Measurements from ENCODE around the gene TBC1D2B. TPM values are rescaled to one million over a fixed set of nuclear protein-coding genes. Genes with fewer than 3 reads are reported as not detected.

The TBC1D2B gene
- polyA plus RNA-seq, 4 donors = 7.6 to 44.4 (median 11.9) TPM

DNA sequence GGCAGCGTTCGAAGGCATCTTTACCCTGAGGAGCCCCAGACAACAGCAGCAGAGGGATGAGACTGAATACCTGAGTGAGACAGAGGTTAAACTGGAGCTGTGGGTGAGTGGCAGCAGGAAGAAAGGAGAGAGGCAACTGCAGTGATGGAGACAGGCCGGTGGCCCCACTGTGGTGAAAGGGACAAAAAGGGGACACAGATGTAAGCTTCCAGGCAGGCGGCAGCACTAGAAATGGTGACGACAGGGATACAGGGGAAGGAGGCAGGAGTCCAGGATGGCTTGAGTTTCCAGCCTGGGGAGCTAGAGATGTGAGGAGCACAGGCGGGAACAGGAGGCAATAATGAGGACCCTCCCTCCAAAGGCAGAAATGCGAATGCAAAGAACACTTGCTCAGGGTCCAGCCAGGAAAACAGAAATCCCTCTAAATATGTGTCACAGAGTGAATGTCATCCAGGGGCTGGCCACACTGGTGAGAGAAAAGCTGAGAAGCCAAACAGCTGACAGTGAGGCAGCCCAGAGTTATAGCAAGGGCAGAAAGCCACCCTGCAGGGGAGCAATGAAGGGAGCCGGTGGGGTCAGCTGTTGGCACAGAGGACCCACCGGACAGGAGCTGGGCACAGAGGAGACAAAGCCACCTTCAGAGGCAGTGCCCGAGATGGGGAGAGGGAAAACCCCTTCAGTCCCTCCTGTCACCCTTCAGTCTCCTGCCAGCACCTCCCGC, 70.1 kb downstream of the TBC1D2B start:
- WGBS, 3 donors = 84 to 88% (median 86%) methylated on average over 11 of the region's 11 CpGs

GRCh38 chr15:78006567-78007205, 70.8 kb downstream of the TBC1D2B start:
- peak in 1 of 2 donors; percentile 70 for DNase-seq
- H3K4me1 ChIP-seq (ENCODE audit: control insufficient read depth in 3 of 3, insufficient read depth in 2 of 3, low read depth in 1 of 3, low read length in 2 of 3) = peaks cover 0 to 4% (median 2%) of the 10 kb centered on the region in 3 donors
- no peak overlapping the region for H3K27ac ChIP-seq (ENCODE audit: low read depth in 1 of 3, low read length in 2 of 3)
- H3K4me3 ChIP-seq (ENCODE audit: low read depth in 1 of 3, low read length in 3 of 3) = no peak overlapping the region
- H3K27me3 ChIP-seq (ENCODE audit: control insufficient read depth in 3 of 3, insufficient read depth in 3 of 3, low read length in 3 of 3) = no peaks in the 10 kb centered on the region
- H3K36me3 ChIP-seq (ENCODE audit: control insufficient read depth in 3 of 3, insufficient read depth in 2 of 3, low read depth in 1 of 3, low read length in 3 of 3) = peaks cover 13 to 82% (median 23%) of the 10 kb centered on the region in 3 donors
- WGBS, 3 donors = 58 to 77% (median 69%) methylated on average over 13 of the region's 13 CpGs
- H3K9me3 ChIP-seq (ENCODE audit: control insufficient read depth in 2 of 2, insufficient read depth in 1 of 2, low read depth in 1 of 2, low read length in 1 of 2) = no peaks in the 10 kb centered on the region
- no peak for FAIRE-seq

More for the DNA sequence above, 70.1 kb downstream of the TBC1D2B start:
- peaks cover 0 to 10% (median 5%) of the 10 kb centered on the region in 3 donors for H3K4me1 ChIP-seq (ENCODE audit: control insufficient read depth in 3 of 3, insufficient read depth in 2 of 3, low read depth in 1 of 3, low read length in 2 of 3)
- FAIRE-seq (no peak), DNase-seq (no peak)
- no peaks in the 10 kb centered on the region for H3K9me3 ChIP-seq (ENCODE audit: control insufficient read depth in 2 of 2, insufficient read depth in 1 of 2, low read depth in 1 of 2, low read length in 1 of 2)
- no peaks in the 10 kb centered on the region for H3K27me3 ChIP-seq (ENCODE audit: control insufficient read depth in 3 of 3, insufficient read depth in 3 of 3, low read length in 3 of 3)
- no peak overlapping the region for H3K4me3 ChIP-seq (ENCODE audit: low read depth in 1 of 3, low read length in 3 of 3)
- no peak overlapping the region for H3K27ac ChIP-seq (ENCODE audit: low read depth in 1 of 3, low read length in 2 of 3)
- peaks cover 16 to 82% (median 23%) of the 10 kb centered on the region in 3 donors for H3K36me3 ChIP-seq (ENCODE audit: control insufficient read depth in 3 of 3, insufficient read depth in 2 of 3, low read depth in 1 of 3, low read length in 3 of 3)

- Histone ChIP-seq H3K4me1 (ENCODE audit: control insufficient read depth in 3 of 3, insufficient read depth in 2 of 3, low read depth in 1 of 3, low read length in 2 of 3) (peaks cover 0 to 4% (median 2%) of the 10 kb centered on the region in 3 donors), H3K36me3 (ENCODE audit: control insufficient read depth in 3 of 3, insufficient read depth in 2 of 3, low read depth in 1 of 3, low read length in 3 of 3) (peaks cover 16 to 86% (median 20%) of the 10 kb centered on the region in 3 donors), H3K9me3 (ENCODE audit: control insufficient read depth in 2 of 2, insufficient read depth in 1 of 2, low read depth in 1 of 2, low read length in 1 of 2) (no peaks in the 10 kb centered on the region), H3K27ac (ENCODE audit: low read depth in 1 of 3, low read length in 2 of 3) (peak overlapping the region in 1 of 3 donors; percentile 18), H3K27me3 (ENCODE audit: control insufficient read depth in 3 of 3, insufficient read depth in 3 of 3, low read length in 3 of 3) (no peaks in the 10 kb centered on the region), H3K4me3 (ENCODE audit: low read depth in 1 of 3, low read length in 3 of 3) (no peak overlapping the region)
- WGBS, 3 donors = 53 to 62% (median 56%) methylated on average over 10 of the region's 10 CpGs
- DNase-seq (peak in 1 of 2 donors; percentile 42), FAIRE-seq (no peak)
Observed at GRCh38 chr15:78004919-78005634, 72.4 kb downstream of the TBC1D2B start.

- Histone ChIP-seq H3K4me3 (ENCODE audit: low read depth in 1 of 3, low read length in 3 of 3) (no peak overlapping the region), H3K4me1 (ENCODE audit: control insufficient read depth in 3 of 3, insufficient read depth in 2 of 3, low read depth in 1 of 3, low read length in 2 of 3) (peaks cover 0 to 4% (median 2%) of the 10 kb centered on the region in 3 donors), H3K36me3 (ENCODE audit: control insufficient read depth in 3 of 3, insufficient read depth in 2 of 3, low read depth in 1 of 3, low read length in 3 of 3) (peaks cover 16 to 89% (median 20%) of the 10 kb centered on the region in 3 donors), H3K27me3 (ENCODE audit: control insufficient read depth in 3 of 3, insufficient read depth in 3 of 3, low read length in 3 of 3) (no peaks in the 10 kb centered on the region), H3K27ac (ENCODE audit: low read depth in 1 of 3, low read length in 2 of 3) (peak overlapping the region in 2 of 3 donors; percentile 1 to 41), H3K9me3 (ENCODE audit: control insufficient read depth in 2 of 2, insufficient read depth in 1 of 2, low read depth in 1 of 2, low read length in 1 of 2) (no peaks in the 10 kb centered on the region)
- 66 to 81% (median 75%) methylated on average over 9 of the region's 9 CpGs for WGBS, 3 donors
- no peak for FAIRE-seq
- no peak for DNase-seq
Observed at GRCh38 chr15:78004222-78004727, 73.2 kb downstream of the TBC1D2B start.

DNA sequence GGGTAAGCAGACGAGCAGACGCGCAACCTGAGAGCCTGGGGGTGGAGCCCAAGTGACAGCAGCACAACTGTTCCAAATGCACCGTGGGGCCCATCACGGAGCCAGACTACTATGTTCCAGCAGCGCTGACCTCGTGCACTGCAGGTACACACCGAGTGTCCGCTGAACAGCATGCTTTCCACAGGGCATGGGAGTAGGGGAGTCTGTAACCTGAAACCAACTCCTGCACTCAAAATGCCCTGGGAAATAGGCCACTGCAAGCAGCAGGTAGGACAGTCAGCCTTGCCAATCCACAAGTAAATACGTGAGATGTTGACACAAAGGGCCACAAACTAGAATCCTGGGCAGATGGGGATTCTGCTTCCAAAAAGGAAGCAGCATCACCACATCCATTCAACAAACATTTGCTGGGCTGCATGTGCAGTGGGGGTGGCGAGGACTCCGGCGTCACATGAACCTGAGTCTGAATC, 73.9 kb downstream of the TBC1D2B start:
- no peak overlapping the region for H3K4me3 ChIP-seq (ENCODE audit: low read depth in 1 of 3, low read length in 3 of 3)
- peaks cover 12 to 90% (median 20%) of the 10 kb centered on the region in 3 donors for H3K36me3 ChIP-seq (ENCODE audit: control insufficient read depth in 3 of 3, insufficient read depth in 2 of 3, low read depth in 1 of 3, low read length in 3 of 3)
- 81 to 96% (median 86%) methylated on average over 13 of the region's 13 CpGs for WGBS, 3 donors
- H3K4me1 ChIP-seq (ENCODE audit: control insufficient read depth in 3 of 3, insufficient read depth in 2 of 3, low read depth in 1 of 3, low read length in 2 of 3) = peaks cover 0 to 4% (median 2%) of the 10 kb centered on the region in 3 donors
- DNase-seq (no peak), FAIRE-seq (no peak)
- H3K27ac ChIP-seq (ENCODE audit: low read depth in 1 of 3, low read length in 2 of 3) = no peak overlapping the region
- H3K27me3 ChIP-seq (ENCODE audit: control insufficient read depth in 3 of 3, insufficient read depth in 3 of 3, low read length in 3 of 3) = no peaks in the 10 kb centered on the region
- no peaks in the 10 kb centered on the region for H3K9me3 ChIP-seq (ENCODE audit: control insufficient read depth in 2 of 2, insufficient read depth in 1 of 2, low read depth in 1 of 2, low read length in 1 of 2)

DNA sequence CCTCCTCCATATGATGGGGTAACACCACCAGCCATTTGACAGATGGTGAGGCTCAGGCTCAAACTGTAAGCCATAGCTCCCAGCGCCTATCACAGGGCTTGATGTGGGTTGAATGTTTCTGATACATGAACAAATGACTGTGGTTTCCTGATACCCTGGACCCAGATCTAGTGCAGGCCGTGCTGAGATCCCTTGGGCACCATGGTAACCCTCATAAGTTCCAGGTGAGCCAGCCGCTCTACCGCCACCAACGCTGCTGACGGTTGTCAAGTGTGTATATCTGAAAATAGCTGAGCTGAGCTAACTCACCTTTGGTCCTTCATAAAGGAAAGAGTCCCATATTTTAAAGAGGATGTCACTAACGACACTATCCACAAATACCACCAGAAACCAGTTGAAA, 74.5 kb downstream of the TBC1D2B start:
- FAIRE-seq (no peak), DNase-seq (no peak)
- Histone ChIP-seq H3K36me3 (ENCODE audit: control insufficient read depth in 3 of 3, insufficient read depth in 2 of 3, low read depth in 1 of 3, low read length in 3 of 3) (peaks cover 10 to 90% (median 14%) of the 10 kb centered on the region in 3 donors), H3K27ac (ENCODE audit: low read depth in 1 of 3, low read length in 2 of 3) (no peak overlapping the region), H3K4me3 (ENCODE audit: low read depth in 1 of 3, low read length in 3 of 3) (no peak overlapping the region), H3K27me3 (ENCODE audit: control insufficient read depth in 3 of 3, insufficient read depth in 3 of 3, low read length in 3 of 3) (no peaks in the 10 kb centered on the region), H3K9me3 (ENCODE audit: control insufficient read depth in 2 of 2, insufficient read depth in 1 of 2, low read depth in 1 of 2, low read length in 1 of 2) (no peaks in the 10 kb centered on the region), H3K4me1 (ENCODE audit: control insufficient read depth in 3 of 3, insufficient read depth in 2 of 3, low read depth in 1 of 3, low read length in 2 of 3) (peaks cover 0 to 4% (median 2%) of the 10 kb centered on the region in 3 donors)
- WGBS, 3 donors = 87 to 89% (median 87%) methylated on average over 7 of the region's 7 CpGs

- no peaks in the 10 kb centered on the region for H3K9me3 ChIP-seq (ENCODE audit: control insufficient read depth in 2 of 2, insufficient read depth in 1 of 2, low read depth in 1 of 2, low read length in 1 of 2)
- DNase-seq = no peak
- H3K4me1 ChIP-seq (ENCODE audit: control insufficient read depth in 3 of 3, insufficient read depth in 2 of 3, low read depth in 1 of 3, low read length in 2 of 3) = no peaks in the 10 kb centered on the region
- 88 to 92% (median 89%) methylated on average over 4 of the region's 4 CpGs for WGBS, 3 donors
- H3K27ac ChIP-seq (ENCODE audit: low read depth in 1 of 3, low read length in 2 of 3) = no peak overlapping the region
- H3K36me3 ChIP-seq (ENCODE audit: control insufficient read depth in 3 of 3, insufficient read depth in 2 of 3, low read depth in 1 of 3, low read length in 3 of 3) = peaks cover 8 to 89% (median 12%) of the 10 kb centered on the region in 3 donors
- no peak for FAIRE-seq
- H3K27me3 ChIP-seq (ENCODE audit: control insufficient read depth in 3 of 3, insufficient read depth in 3 of 3, low read length in 3 of 3) = no peaks in the 10 kb centered on the region
- H3K4me3 ChIP-seq (ENCODE audit: low read depth in 1 of 3, low read length in 3 of 3) = no peak overlapping the region
Observed at GRCh38 chr15:78001656-78002055, 75.9 kb downstream of the TBC1D2B start.

DNA sequence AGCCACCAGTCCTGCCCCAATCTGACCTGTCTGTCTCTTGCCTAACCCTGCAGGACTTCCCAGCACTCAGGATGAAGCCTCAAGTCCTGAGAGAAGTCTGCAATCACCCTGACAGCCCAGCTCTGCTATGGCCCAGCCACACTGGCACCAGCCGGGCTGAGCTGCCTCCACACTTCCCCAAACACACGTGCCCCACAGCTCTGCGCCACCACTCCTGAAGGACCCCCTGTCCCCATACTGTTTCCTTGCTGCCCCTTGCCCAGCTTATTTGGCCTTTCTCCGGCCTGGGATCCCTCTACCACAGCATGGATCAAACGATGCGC, 76.6 kb downstream of the TBC1D2B start:
- Histone ChIP-seq H3K9me3 (ENCODE audit: control insufficient read depth in 2 of 2, insufficient read depth in 1 of 2, low read depth in 1 of 2, low read length in 1 of 2) (no peaks in the 10 kb centered on the region), H3K4me3 (ENCODE audit: low read depth in 1 of 3, low read length in 3 of 3) (no peak overlapping the region), H3K36me3 (ENCODE audit: control insufficient read depth in 3 of 3, insufficient read depth in 2 of 3, low read depth in 1 of 3, low read length in 3 of 3) (peaks cover 8 to 86% (median 12%) of the 10 kb centered on the region in 3 donors), H3K4me1 (ENCODE audit: control insufficient read depth in 3 of 3, insufficient read depth in 2 of 3, low read depth in 1 of 3, low read length in 2 of 3) (no peaks in the 10 kb centered on the region), H3K27ac (ENCODE audit: low read depth in 1 of 3, low read length in 2 of 3) (no peak overlapping the region), H3K27me3 (ENCODE audit: control insufficient read depth in 3 of 3, insufficient read depth in 3 of 3, low read length in 3 of 3) (no peaks in the 10 kb centered on the region)
- 90 to 93% (median 91%) methylated on average over 6 of the region's 6 CpGs for WGBS, 3 donors
- no peak for FAIRE-seq
- no peak for DNase-seq

All from small intestine (tissue), 7 donors.